GM18873 (cell line): ENCODE measurements around the gene GPC1.

Experiments used
- ATAC-seq: cut with Tn5 transposase; IDR thresholded peaks from one replicate; pipeline ENCODE4 v1.9.1; 2021; ENCODE audit warnings: mild to moderate bottlenecking, moderate library complexity, moderate number of reproducible peaks; ENCODE audit not compliant: unreplicated experiment, low FRiP score

GPC1 gene

GRCh38 chr2:240440251-240440650 is 4.8 kb downstream of the GPC1 start:
- no peak for ATAC-seq

DNA sequence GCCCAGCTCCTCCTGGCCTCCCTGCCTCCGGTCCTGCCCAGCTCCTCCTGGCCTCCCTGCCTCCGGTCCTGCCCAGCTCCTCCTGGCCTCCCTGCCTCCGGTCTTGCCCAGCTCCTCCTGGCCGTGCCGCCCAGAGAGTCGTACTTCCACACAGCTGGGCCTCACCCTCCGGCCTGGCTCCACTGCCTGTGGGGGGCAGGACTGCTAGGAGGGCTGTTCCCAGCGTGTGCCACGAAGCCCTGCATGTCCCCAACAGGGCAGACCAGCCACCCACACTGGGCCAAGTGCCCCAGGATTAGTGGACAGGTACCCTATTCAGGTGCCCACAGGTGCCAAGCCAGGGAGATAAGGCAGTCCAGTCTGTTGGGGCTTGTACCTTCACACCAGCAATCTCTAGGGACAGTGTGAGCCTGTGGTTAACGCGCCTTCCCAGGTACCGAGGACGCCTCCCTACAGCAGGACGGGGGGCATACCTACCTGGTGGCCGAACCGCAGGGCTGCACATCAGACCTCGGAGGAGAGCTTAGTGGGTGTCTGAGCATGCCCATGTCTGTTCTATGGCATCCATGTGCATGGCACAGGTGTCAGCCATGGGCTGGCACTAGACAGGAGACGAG is 5.3 kb downstream of the GPC1 start:
- ATAC-seq = no peak

- no peak for ATAC-seq
Observed at GRCh38 chr2:240441326-240441992, 6.0 kb downstream of the GPC1 start.

- ATAC-seq = no peak
Observed at GRCh38 chr2:240441993-240442411, 6.5 kb downstream of the GPC1 start.

- no peak for ATAC-seq
Observed at GRCh38 chr2:240442891-240443715, 7.6 kb downstream of the GPC1 start.

GRCh38 chr2:240443891-240444301 is 8.4 kb downstream of the GPC1 start:
- ATAC-seq = no peak

- ATAC-seq = no peak
Observed at GRCh38 chr2:240444464-240444863, 9.0 kb downstream of the GPC1 start.

DNA sequence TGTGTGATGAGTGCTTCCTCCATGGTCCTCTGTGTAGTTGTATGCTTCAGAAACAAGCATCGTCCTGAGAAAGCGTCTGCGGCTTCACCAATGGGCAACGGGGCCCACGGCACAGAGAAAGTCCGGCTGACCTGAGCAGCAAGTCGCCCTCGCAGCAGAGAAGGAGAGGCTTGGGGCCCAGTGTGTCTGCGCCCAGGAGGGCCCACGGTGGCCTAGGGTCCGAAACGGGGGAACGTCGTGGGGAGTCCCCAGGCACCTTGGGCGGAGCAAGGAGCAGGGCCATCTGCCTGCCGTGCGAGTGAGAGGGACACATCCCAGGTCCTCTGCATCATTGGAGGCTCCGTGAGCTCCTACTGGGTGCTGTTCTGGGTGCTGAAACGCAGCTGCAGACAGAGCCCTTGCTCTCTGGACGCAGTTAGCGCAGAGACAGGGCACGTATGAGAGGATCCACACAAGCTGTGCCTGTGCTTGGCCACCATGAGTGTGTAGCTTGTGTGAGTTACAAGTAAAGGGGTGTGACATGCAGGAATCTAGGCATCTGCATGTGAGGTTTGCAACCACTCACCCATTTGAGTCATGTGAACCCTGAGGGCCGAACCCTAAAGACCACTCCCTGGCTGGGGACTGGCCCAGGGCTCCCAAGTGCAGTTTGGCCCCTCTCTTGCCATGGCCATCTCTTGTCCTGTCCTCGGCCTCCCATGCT is 10.6 kb downstream of the GPC1 start:
- ATAC-seq = no peak

DNA sequence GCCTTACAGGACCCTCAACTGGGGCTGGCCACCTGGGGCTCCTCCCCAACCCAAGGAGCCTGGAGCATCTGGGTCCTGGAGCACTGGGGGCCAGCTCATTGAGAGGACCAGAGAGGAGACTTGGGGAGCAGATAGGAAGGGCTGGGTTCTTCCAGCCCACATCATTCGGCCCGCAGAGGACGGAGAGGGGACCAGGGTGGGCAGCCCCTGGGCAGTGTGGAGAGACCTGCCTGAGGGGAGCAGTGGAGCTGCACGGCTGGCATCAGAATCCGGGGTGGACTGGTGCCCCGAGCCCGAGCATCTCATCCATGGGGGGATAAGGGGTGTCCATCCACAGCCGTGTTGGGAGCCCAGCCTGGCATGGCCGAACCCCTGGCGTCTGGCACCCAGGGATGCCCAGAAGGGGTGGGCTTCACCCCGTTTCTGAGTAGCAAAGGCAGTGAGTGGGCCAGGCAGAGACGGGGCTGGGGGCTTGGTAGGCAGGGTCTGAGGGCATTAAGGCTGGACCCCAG is 11.3 kb downstream of the GPC1 start:
- ATAC-seq = no peak

- no peak for ATAC-seq
Observed at GRCh38 chr2:240447331-240447730, 11.9 kb downstream of the GPC1 start.

GRCh38 chr2:240447934-240448333 is 12.5 kb downstream of the GPC1 start:
- ATAC-seq = no peak

GRCh38 chr2:240448387-240449274 is 13.2 kb downstream of the GPC1 start:
- no peak for ATAC-seq

DNA sequence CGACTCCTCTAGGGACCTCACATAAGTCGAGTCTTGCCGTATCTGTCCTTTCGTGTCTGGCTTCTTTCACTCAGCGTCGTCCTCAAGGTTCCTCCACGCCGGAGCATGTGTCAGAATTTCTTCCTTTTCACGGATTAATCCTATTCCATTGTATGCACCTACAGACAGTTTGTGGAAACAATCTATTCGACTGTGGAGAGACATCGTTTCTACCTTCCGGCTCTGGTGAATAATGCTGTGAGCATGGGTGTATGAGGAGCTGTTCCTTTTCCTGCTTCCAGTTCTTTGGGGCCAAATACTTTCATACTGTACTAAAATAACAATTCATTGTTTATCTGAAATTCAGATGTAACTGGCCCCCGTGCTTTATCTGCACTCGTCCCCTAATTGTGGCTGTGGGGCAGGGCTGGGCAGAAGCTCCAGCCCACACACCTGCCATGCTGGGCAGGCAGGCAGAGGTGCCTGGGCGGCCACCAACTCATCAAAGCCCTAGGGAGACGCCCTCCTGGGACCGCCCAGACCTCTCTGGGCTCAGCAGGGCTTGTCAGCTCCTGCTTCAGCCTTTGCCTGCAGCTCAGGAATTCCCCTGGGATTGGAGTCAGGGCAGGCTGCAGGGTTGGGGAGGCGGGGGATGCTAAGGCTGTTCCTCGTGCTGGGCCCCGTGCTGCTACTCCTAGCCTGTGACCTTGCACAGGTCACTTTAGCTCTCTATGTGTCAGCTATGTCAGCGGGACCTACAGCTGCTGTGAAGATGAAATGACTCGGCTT is 14.5 kb downstream of the GPC1 start:
- no peak for ATAC-seq

DNA sequence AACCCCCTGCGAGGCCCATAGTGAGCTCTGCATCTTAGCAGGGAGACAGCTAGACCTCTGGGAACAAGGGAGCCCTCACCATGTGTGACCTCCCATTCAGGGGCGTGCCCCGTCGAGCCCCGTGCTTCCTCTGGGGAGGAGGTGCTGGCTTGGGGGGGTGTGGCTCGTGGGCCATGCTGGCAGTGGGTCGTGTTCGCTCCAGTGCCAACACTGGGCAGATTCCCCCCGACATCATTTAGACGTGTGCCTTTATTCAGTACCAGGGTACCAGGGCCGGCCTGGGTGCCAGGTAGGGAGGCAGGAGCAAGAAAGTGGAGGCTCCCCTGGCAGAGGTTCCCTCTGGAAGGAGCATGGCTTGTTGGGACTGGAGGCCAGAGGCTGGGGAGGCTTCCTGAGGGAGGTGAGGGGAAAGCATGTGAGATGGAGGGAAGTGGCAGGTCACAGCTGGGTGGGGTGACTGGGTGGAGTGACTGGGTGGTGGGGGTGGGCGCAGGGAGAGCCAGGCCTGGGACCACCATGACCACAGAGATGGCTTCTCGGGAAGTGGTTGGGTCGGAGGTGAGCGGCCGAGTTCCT is 15.2 kb downstream of the GPC1 start:
- ATAC-seq = no peak

DNA sequence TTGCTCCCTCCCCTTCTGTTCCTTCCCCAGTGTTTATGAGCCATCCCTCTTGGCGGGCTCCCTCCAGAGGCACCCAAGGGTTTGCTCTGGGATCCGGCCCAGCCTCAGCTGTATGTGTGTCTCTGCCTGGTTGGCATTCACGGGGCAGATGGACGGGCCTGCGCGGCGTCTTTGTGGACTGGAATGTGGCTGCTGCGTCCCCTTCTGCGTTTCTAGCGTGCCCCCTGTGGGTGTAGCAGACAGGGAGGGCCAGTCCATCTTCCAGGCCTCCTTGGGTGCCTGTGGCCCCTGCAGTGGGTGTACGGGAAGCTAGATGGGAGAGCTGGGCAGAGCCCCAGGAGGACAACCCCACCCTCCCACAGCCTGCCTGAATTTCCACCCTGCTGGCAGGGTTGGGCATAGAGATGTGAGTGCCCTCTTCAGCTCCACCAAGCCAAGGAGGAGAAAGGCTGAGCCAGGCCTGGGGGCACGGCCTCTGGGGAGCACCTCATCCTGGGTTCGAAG is 15.7 kb downstream of the GPC1 start:
- ATAC-seq = no peak

DNA sequence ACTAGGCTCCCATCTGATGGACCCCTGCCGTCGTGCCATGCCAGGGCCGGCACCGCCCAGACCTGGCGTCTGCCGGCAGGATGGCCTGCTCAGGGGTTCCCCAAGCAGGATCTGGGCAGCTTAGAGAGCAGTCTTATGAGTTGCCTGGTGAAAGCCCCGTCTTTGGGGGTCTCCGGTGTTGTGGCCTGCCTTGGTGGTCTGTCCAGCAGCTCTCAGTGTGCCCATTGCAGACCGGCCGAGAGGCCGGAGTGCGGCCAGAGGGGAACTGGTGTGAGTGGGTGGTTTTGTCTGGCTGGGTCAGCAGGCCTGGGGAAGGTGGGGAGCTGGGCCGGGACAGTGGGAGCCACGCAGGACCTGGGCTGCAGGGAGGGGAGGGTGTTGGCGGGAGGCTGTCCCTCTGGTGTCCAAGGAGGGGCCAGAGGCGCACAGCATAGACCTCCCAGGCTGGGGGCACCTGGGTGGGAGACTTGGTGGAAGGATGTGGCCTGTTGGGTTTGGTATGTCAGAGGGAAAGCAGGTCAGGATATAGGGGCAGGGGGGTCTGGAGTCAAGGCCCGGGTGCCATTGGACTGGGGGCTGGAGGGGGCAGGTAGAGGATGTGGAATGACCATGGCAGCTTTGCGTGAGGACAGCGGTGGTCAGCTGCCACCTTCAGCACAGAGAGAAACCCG is 16.5 kb downstream of the GPC1 start:
- no peak for ATAC-seq

DNA sequence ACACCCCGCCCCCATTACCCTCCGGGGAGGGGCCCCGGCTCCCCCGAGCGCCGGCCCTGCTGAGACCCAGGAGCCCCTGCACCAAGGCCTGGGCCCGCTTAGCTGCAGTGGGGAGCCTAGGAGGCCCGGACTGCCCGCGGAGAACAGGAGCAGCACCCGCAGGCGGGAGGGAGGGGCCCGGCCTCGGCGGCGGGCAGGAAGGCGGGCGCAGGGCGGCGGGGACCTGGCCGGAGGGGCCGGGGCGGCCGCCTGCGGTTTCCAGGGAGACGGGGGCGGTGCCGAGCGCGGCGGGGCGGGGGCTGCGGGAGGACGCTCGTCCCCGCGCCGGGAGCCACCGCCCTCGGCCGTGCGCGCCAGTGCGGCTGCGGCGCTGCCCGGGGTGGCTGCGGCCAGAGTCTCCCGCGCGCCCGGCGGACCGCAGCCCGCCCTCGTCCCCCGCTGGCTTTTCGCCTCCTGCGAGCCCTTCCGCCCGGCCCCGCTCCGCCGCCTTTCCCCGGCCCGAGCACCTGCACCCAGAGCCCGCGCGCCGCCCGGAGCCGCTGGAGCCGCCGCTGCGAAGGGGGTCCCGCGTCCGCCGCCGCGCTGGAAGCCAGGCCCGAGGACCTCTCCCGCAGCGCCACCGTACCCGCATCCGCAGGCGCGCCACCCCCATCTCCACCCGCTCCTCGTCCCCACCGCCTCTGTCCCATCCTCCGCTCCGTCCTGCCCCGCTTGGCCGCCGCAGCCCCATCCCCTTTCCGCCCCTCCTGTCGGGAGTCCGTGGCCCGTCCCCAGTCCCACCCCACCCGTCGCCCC is 17.2 kb downstream of the GPC1 start:
- no peak for ATAC-seq
